ENCODE data around the gene NRXN2.

Gene NRXN2

DNA sequence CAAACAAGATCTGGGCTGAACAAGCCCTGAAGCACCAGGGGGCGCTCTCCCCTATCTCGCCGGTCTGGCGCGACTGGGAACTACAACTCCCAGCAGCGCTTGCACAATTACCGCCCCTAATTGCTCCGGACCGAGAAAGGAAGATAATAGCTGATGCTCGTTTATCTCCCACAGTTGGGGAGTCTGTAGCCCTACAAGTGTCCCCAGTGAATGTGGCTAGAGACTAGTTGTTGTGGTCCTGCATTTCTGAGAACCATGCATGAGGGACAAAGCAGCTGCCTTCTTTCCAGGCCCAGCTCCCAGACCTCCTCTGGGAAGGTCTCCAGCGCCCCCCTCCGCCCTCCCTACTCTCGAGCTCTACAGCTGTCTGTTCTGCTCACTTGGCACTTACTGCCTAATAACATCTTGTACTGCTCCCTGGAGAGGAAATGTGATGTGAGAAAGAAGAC lies 34.4 kb downstream of the NRXN2 start (continued):
- TF ChIP-seq ZNF501 (tag by site-specific recombination; IDR thresholded peaks at IDR 0.05) = 0 out of 2 replicates have a peak, but pooled peaks have one; percentile 20
- TF ChIP-seq ZNF341 (tag by site-specific recombination; IDR thresholded peaks at IDR 0.05; ENCODE audit: low read depth) = peak; percentile 81
- peak; percentile 67 for TF ChIP-seq ZEB2 (tag by site-specific recombination; IDR thresholded peaks at IDR 0.05)
- TF ChIP-seq PRDM1 (tag by site-specific recombination; IDR thresholded peaks at IDR 0.05) = no peak
- TF ChIP-seq ZNF600 (tag by site-specific recombination; IDR thresholded peaks at IDR 0.05) = peak; percentile 88
- TF ChIP-seq, protein P1, sequence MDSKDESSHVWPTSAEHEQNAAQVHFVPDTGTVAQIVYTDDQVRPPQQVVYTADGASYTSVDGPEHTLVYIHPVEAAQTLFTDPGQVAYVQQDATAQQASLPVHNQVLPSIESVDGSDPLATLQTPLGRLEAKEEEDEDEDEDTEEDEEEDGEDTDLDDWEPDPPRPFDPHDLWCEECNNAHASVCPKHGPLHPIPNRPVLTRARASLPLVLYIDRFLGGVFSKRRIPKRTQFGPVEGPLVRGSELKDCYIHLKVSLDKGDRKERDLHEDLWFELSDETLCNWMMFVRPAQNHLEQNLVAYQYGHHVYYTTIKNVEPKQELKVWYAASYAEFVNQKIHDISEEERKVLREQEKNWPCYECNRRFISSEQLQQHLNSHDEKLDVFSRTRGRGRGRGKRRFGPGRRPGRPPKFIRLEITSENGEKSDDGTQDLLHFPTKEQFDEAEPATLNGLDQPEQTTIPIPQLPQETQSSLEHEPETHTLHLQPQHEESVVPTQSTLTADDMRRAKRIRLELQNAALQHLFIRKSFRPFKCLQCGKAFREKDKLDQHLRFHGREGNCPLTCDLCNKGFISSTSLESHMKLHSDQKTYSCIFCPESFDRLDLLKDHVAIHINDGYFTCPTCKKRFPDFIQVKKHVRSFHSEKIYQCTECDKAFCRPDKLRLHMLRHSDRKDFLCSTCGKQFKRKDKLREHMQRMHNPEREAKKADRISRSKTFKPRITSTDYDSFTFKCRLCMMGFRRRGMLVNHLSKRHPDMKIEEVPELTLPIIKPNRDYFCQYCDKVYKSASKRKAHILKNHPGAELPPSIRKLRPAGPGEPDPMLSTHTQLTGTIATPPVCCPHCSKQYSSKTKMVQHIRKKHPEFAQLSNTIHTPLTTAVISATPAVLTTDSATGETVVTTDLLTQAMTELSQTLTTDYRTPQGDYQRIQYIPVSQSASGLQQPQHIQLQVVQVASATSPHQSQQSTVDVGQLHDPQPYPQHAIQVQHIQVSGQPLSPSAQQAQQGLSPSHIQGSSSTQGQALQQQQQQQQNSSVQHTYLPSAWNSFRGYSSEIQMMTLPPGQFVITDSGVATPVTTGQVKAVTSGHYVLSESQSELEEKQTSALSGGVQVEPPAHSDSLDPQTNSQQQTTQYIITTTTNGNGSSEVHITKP (tag by site-specific recombination; IDR thresholded peaks at IDR 0.05) = peak; percentile 77
- 0 out of 2 replicates have a peak, but pooled peaks have one; percentile 21 for TF ChIP-seq KLF1 (tag by site-specific recombination; IDR thresholded peaks at IDR 0.05)
- TF ChIP-seq ZNF624 (tag by site-specific recombination; IDR thresholded peaks at IDR 0.05) = no peak
- TF ChIP-seq ZNF654 (tag by site-specific recombination; IDR thresholded peaks at IDR 0.05; ENCODE audit: low read depth) = peak; percentile 74
- TF ChIP-seq GLIS2 (tag by site-specific recombination; IDR thresholded peaks at IDR 0.05) = peak; percentile 52; the same call in 1 of the 2 replicates
- 0 out of 2 replicates have a peak, but pooled peaks have one; percentile 62 for TF ChIP-seq ZNF391 (tag by site-specific recombination; IDR thresholded peaks at IDR 0.05; ENCODE audit: borderline replicate concordance, low read depth)
- 0 out of 2 replicates have a peak, but pooled peaks have one; percentile 59 for TF ChIP-seq KLF16 (tag by site-specific recombination; IDR thresholded peaks at IDR 0.05)
- TF ChIP-seq ZNF184 (tag by site-specific recombination; IDR thresholded peaks at IDR 0.05) = no peak
- 0 out of 2 replicates have a peak, but pooled peaks have one; percentile 14 for TF ChIP-seq ZNF394 (tag by site-specific recombination; IDR thresholded peaks at IDR 0.05; ENCODE audit: borderline replicate concordance)
- TF ChIP-seq, protein P2, sequence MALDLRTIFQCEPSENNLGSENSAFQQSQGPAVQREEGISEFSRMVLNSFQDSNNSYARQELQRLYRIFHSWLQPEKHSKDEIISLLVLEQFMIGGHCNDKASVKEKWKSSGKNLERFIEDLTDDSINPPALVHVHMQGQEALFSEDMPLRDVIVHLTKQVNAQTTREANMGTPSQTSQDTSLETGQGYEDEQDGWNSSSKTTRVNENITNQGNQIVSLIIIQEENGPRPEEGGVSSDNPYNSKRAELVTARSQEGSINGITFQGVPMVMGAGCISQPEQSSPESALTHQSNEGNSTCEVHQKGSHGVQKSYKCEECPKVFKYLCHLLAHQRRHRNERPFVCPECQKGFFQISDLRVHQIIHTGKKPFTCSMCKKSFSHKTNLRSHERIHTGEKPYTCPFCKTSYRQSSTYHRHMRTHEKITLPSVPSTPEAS (tag by site-specific recombination; IDR thresholded peaks at IDR 0.05) = no peak
- peak; percentile 63; the same call in 1 of the 2 replicates for TF ChIP-seq GLIS1 (tag by site-specific recombination; IDR thresholded peaks at IDR 0.05)
- TF ChIP-seq ZBTB1 (tag by site-specific recombination; IDR thresholded peaks at IDR 0.05) = no peak
- TF ChIP-seq, protein P3, sequence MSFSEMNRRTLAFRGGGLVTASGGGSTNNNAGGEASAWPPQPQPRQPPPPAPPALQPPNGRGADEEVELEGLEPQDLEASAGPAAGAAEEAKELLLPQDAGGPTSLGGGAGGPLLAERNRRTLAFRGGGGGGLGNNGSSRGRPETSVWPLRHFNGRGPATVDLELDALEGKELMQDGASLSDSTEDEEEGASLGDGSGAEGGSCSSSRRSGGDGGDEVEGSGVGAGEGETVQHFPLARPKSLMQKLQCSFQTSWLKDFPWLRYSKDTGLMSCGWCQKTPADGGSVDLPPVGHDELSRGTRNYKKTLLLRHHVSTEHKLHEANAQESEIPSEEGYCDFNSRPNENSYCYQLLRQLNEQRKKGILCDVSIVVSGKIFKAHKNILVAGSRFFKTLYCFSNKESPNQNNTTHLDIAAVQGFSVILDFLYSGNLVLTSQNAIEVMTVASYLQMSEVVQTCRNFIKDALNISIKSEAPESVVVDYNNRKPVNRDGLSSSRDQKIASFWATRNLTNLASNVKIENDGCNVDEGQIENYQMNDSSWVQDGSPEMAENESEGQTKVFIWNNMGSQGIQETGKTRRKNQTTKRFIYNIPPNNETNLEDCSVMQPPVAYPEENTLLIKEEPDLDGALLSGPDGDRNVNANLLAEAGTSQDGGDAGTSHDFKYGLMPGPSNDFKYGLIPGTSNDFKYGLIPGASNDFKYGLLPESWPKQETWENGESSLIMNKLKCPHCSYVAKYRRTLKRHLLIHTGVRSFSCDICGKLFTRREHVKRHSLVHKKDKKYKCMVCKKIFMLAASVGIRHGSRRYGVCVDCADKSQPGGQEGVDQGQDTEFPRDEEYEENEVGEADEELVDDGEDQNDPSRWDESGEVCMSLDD (tag by site-specific recombination; IDR thresholded peaks at IDR 0.05) = peak; percentile 63; the same call in 1 of the 2 replicates
- TF ChIP-seq, protein P4, sequence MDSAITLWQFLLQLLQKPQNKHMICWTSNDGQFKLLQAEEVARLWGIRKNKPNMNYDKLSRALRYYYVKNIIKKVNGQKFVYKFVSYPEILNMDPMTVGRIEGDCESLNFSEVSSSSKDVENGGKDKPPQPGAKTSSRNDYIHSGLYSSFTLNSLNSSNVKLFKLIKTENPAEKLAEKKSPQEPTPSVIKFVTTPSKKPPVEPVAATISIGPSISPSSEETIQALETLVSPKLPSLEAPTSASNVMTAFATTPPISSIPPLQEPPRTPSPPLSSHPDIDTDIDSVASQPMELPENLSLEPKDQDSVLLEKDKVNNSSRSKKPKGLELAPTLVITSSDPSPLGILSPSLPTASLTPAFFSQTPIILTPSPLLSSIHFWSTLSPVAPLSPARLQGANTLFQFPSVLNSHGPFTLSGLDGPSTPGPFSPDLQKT (IDR thresholded peaks at IDR 0.05; ENCODE audit: borderline replicate concordance, low read depth, low read length) = no peak
- TF ChIP-seq, protein P5, sequence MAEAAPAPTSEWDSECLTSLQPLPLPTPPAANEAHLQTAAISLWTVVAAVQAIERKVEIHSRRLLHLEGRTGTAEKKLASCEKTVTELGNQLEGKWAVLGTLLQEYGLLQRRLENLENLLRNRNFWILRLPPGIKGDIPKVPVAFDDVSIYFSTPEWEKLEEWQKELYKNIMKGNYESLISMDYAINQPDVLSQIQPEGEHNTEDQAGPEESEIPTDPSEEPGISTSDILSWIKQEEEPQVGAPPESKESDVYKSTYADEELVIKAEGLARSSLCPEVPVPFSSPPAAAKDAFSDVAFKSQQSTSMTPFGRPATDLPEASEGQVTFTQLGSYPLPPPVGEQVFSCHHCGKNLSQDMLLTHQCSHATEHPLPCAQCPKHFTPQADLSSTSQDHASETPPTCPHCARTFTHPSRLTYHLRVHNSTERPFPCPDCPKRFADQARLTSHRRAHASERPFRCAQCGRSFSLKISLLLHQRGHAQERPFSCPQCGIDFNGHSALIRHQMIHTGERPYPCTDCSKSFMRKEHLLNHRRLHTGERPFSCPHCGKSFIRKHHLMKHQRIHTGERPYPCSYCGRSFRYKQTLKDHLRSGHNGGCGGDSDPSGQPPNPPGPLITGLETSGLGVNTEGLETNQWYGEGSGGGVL (tag by site-specific recombination; IDR thresholded peaks at IDR 0.05) = 0 out of 2 replicates have a peak, but pooled peaks have one; percentile 16
- peak; percentile 55; the same call in 1 of the 2 replicates for TF ChIP-seq SP7 (tag by site-specific recombination; IDR thresholded peaks at IDR 0.05)
- TF ChIP-seq, protein P6, sequence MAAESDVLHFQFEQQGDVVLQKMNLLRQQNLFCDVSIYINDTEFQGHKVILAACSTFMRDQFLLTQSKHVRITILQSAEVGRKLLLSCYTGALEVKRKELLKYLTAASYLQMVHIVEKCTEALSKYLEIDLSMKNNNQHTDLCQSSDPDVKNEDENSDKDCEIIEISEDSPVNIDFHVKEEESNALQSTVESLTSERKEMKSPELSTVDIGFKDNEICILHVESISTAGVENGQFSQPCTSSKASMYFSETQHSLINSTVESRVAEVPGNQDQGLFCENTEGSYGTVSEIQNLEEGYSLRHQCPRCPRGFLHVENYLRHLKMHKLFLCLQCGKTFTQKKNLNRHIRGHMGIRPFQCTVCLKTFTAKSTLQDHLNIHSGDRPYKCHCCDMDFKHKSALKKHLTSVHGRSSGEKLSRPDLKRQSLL (tag by site-specific recombination; IDR thresholded peaks at IDR 0.05) = peak; percentile 93
- 0 out of 2 replicates have a peak, but pooled peaks have one; percentile 22 for TF ChIP-seq KLF7 (tag by site-specific recombination; IDR thresholded peaks at IDR 0.05; ENCODE audit: borderline replicate concordance)
- TF ChIP-seq ZNF19 (tag by site-specific recombination; IDR thresholded peaks at IDR 0.05; ENCODE audit: low read depth) = no peak
- no peak for TF ChIP-seq EGR2 (tag by site-specific recombination; IDR thresholded peaks at IDR 0.05; ENCODE audit: low read depth)
- peak; percentile 63 for TF ChIP-seq ZNF324 (tag by site-specific recombination; IDR thresholded peaks at IDR 0.05)
- TF ChIP-seq ZBTB17 (tag by site-specific recombination; IDR thresholded peaks at IDR 0.05) = peak; percentile 97
- TF ChIP-seq SCRT1 (tag by site-specific recombination; IDR thresholded peaks at IDR 0.05; ENCODE audit: borderline replicate concordance) = 0 out of 2 replicates have a peak, but pooled peaks have one; percentile 18
